Endothelial cell of umbilical vein (primary cell): Measurements from ENCODE around the gene SYNE1.

Experiments used
- CTCF ChIP-seq, 2 donors: IDR thresholded peaks; 1 replicate in 1 of 2; 2 replicates in 1 of 2; pipeline ENCODE4 v1.5.1; 2011; ENCODE audit warnings: low read length in 2 of 2, mild to moderate bottlenecking in 2 of 2, moderate library complexity in 2 of 2, control low read depth in 1 of 2, inconsistent platforms in 1 of 2, low read depth in 1 of 2; ENCODE audit not compliant: insufficient read depth in 1 of 2; ENCODE audit errors: extremely low read depth in 1 of 2
- EZH2 ChIP-seq: IDR thresholded peaks from 2 replicates; pipeline ENCODE4 v1.6.1; 2012; ENCODE audit warnings: borderline replicate concordance, low read depth, mild to moderate bottlenecking, moderate library complexity, low read length, inconsistent platforms; ENCODE audit not compliant: severe bottlenecking
- JUN ChIP-seq: IDR thresholded peaks from 2 replicates; pipeline ENCODE4 v1.6.1; 2011; ENCODE audit warnings: borderline replicate concordance, low read depth; ENCODE audit not compliant: insufficient read length, insufficient read depth
- MAX ChIP-seq: IDR thresholded peaks from 2 replicates; pipeline ENCODE4 v1.6.1; 2011; ENCODE audit not compliant: insufficient read depth, insufficient read length
- MYC ChIP-seq: IDR thresholded peaks from one replicate; pipeline ENCODE4 v1.6.1; 2011; ENCODE audit warnings: mild to moderate bottlenecking, low read depth, low read length
- POLR2A ChIP-seq: IDR thresholded peaks from 2 replicates; pipeline ENCODE4 v1.6.1; 2012; ENCODE audit warnings: low read depth, mild to moderate bottlenecking, control low read depth, low read length
- POLR2AphosphoS5 ChIP-seq: IDR thresholded peaks from 2 replicates; pipeline ENCODE4 v1.6.1; 2012; ENCODE audit warnings: low read depth, mild to moderate bottlenecking, control low read depth, low read length, moderate library complexity; ENCODE audit not compliant: insufficient read depth

GRCh38 chr6:152130441-152130840 is 506.7 kb downstream of the SYNE1 start:
- TF ChIP-seq CTCF (IDR thresholded peaks at IDR 0.05; ENCODE audit: extremely low read depth in 1 of 2, insufficient read depth in 1 of 2, low read depth in 1 of 2, low read length in 2 of 2) (no peak), POLR2AphosphoS5 (no peak), MYC (no peak), EZH2 (no peak), POLR2A (no peak), MAX (no peak), JUN (no peak)
